ENCODE results near the gene INTS14. TPM values are rescaled to one million over a fixed set of nuclear protein-coding genes. Genes with fewer than 3 reads are reported as not detected.

The INTS14 gene
- total RNA-seq, 1 donor from 2014 or later, result 40.9 TPM

DNA sequence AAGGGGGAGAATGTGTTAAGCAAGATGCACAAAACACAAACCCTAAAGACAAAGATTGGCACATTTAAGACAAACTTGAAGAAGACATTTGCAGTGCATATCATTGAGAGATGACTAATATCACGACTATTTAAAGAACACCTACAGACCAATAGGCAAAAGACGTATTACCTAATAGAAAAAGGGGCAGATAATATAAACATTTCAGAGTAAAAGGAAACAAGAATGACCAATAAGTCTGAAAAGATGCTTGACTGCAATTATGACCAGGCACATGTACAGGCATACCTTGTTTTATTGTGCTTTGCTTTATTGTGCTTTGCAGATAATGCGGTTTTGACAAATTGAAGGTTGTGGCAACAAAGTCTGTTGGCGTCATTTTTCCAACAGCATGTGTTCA, 75.7 kb downstream of the INTS14 start:
- DNase-seq (ENCODE audit: low read depth), result no peak
- no peak overlapping the region for H3K4me3 ChIP-seq (ENCODE audit: low read depth, low read length)
- TF ChIP-seq, protein P1, sequence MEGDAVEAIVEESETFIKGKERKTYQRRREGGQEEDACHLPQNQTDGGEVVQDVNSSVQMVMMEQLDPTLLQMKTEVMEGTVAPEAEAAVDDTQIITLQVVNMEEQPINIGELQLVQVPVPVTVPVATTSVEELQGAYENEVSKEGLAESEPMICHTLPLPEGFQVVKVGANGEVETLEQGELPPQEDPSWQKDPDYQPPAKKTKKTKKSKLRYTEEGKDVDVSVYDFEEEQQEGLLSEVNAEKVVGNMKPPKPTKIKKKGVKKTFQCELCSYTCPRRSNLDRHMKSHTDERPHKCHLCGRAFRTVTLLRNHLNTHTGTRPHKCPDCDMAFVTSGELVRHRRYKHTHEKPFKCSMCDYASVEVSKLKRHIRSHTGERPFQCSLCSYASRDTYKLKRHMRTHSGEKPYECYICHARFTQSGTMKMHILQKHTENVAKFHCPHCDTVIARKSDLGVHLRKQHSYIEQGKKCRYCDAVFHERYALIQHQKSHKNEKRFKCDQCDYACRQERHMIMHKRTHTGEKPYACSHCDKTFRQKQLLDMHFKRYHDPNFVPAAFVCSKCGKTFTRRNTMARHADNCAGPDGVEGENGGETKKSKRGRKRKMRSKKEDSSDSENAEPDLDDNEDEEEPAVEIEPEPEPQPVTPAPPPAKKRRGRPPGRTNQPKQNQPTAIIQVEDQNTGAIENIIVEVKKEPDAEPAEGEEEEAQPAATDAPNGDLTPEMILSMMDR (conservative IDR thresholded peaks at IDR 0.05; ENCODE audit: low read depth, low read length), result no peak

DNA sequence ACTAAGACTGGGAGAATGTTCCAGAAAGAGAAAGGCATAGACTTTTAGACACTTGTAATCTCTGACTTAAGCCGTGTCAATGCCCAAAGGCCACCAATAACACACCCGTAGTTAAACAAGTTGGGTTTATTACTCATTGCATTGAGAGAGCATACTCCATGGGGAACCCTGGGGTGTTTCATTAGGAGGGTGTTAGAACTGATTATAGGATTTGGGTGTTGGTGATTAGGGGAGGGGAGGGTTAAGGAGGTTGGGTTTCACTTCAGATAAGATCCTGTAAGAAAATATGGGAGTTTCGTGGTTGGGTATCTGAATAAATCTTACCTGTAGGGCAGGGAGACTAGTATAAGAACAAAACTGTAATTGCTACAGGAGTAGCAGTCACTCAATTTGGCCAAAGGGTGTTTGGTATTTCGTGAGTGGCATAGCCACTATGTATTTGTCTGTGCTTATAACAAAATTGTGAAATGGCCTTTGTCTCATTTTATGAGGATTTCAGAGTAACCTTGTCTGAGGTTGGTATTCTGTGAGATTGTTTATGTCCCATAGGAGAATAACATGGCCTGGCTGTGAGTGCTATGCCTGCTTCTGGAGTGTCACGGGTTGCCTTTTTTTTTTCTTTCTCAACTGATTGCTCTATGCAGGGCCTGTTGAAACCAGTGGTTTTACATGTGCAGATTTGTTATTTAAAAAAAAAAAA, 77.7 kb downstream of the INTS14 start:
- no peak for DNase-seq (ENCODE audit: low read depth)
- TF ChIP-seq, protein P1 (conservative IDR thresholded peaks at IDR 0.05; ENCODE audit: low read depth, low read length), result no peak
- no peak overlapping the region for H3K4me3 ChIP-seq (ENCODE audit: low read depth, low read length)

DNA sequence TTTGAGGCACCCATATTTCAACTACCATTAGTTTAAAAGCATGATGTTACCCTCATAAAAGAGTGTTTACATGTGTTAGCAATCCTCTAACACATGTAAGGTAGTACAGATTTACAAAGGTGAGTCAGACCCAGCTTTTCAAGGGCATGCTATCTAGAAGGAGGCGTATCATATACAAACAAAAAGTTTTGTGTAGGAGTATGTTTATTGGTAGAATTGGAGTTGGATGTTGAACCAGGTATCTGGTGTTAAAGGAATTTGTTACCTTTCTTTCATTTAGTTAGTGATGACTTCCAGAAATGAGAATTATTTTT, 78.2 kb downstream of the INTS14 start:
- no peak overlapping the region for H3K4me3 ChIP-seq (ENCODE audit: low read depth, low read length)
- TF ChIP-seq, protein P1 (conservative IDR thresholded peaks at IDR 0.05; ENCODE audit: low read depth, low read length), result no peak
- no peak for DNase-seq (ENCODE audit: low read depth)

DNA sequence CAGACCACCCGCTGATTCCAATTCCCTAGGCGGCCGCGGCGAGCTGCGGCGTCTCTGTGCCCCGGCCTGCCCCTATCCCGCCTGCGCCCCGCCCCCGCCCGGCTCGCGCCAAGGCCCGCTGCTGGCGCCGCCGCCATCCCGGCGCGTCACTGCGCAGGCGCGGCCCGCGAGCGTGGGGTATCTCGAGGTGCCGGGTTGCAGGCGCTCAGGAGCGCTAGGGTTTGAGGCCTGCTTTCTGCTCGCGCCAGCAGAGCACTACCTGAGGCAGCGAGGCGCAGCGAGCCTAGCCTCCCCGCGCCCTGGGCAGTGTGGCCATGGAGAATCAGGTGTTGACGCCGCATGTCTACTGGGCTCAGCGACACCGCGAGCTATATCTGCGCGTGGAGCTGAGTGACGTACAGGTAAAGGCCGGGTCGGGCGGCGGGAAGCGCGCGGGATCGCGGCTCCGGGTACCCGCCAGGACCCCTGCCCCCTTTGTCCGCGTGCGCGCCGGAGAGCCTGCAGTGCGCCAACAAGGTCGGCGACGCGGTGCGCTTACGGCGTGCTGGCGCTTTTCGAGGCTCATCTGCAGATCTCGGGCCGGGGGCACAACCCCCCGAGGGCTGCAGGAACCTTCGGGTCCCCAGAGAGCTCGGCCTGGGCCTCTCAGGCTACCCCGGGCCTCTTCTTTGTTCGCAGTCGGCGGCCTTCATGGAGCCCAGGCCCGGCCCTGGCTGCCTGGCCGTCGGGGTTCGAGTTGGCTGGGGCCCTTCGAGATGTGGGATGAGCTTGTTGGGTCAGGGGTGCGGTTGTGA, 80.4 kb downstream of the INTS14 start, which contains the start of gene HACD3:
TSS of gene HACD3 (plus strand) at position 146 of the 794 bp plus-strand sequence. CDS start at position 315, 169 bp downstream.
- no peak for DNase-seq (ENCODE audit: low read depth)
- TF ChIP-seq, protein P1 (conservative IDR thresholded peaks at IDR 0.05; ENCODE audit: low read depth, low read length), result no peak

DNA sequence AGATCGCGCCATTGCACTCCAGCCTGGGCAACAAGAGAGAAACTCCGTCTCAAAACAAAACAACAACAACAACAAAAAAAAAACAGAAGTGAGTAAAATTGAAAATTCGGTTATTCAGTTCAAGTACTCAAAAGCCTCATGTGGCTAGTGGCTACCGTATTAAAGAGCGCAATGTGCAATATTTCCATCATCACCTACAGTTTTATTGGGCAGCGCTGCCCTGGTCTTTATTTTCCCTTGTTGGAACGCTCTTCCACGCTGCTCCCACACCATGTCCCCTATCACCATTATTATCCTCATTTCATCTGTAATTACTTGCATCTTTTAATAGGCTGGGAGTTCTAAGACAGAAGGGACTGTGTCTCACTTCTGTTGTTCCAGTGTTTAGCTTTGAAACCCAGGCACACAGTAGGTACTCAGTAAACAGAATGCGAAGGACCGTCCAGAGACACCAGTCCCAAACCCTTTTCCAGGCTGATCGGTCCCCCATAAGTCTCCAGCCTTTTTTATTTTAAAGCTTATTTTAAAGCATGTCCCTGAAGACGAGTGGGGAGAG, 81.1 kb downstream of the INTS14 start:
- TF ChIP-seq, protein P1 (conservative IDR thresholded peaks at IDR 0.05; ENCODE audit: low read depth, low read length), result no peak
- DNase-seq (ENCODE audit: low read depth), result no peak
- H3K4me3 ChIP-seq (ENCODE audit: low read depth, low read length), result peak overlapping the region; percentile 90

More for the DNA sequence above, 80.4 kb downstream of the INTS14 start, which contains the start of gene HACD3:
- H3K4me3 ChIP-seq (ENCODE audit: low read depth, low read length), result peak within 1 kb of the TSS; percentile 90

Other genes with a start within 250 kb of the INTS14 start
- not detected in 2 replicates for gene IGDCC3, start 233.1 kb downstream of the INTS14 start, total RNA-seq
- 4.0 and 6.5 TPM in 2 replicates for gene IGDCC4, start 188.2 kb downstream of the INTS14 start, total RNA-seq
- gene DPP8, start 93.4 kb downstream of the INTS14 start, total RNA-seq, result 17.2 and 25.7 TPM in 2 replicates
- 127 and 157 TPM in 2 replicates for gene HACD3, start 80.7 kb downstream of the INTS14 start, total RNA-seq
- gene SLC24A1, start 10.8 kb upstream of the INTS14 start, total RNA-seq, result 7.2 and 8.9 TPM in 2 replicates
- gene DENND4A, start 181.2 kb upstream of the INTS14 start, total RNA-seq, result 5.2 and 9.9 TPM in 2 replicates